Medulla oblongata (tissue), 1 donor: ENCODE results near the gene FKBP6.
"Not testable (repeated sequence)": the region's sequence is repeated elsewhere in the genome, so short reads cannot be mapped to it uniquely, and the experiment has no call there.

Experiments
- DNase-seq: peaks from one replicate; pipeline ENCODE4 v3.0.0-alpha.2; 2015; ENCODE audit errors: extremely low spot score

FKBP6 gene

DNA sequence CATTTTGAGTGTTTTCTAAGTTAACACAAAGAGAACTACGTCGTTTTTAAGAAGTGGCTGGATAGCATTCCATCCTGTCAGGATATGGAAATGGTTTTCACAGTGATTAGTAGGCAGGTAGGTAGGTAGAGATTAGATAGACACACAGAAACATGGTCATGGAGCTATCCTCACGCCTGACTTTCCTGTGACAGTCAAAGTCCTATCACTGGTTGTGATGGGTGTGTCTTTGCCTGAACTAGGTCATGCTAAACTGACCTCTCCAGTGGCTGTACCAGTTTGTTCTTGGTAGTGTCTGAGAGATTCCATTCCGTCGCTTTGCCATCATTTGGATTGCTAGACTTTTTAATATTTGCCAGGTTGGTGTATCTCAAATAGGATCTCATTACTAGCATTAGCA, 28.2 kb downstream of the FKBP6 start:
- DNase-seq: no peak

DNA sequence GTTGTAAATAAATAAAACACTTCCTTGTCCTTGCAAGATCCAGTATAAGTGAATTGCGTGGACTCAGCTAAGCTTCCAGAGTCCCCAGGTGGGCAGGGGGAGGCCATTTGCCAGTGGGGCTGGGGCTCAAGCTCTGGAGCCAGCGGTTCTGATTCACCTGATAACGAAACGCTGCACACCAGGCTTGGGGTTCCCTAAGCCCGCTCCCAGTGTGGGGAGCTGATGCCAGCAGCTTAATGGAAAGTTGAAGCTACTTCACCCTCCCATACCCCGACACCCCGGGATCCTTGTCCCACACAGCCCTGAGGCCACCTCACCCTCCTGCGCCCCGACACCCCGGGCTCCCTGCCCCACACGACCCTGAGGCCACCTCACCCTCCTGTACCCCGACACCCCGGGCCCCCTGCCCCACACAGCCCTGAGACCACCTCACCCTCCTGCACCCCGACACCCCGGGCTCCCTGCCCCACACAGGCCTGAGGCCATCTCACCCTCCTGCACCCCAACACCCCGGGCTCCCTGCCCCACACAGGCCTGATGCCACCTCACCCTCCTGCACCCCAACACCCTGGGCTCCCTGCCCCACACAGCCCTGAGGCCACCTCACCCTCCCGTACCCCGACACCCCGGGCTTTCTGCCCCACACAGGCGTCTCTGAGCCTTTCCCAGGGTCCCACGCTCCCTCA, 30.8 kb downstream of the FKBP6 start:
- DNase-seq: no peak

DNA sequence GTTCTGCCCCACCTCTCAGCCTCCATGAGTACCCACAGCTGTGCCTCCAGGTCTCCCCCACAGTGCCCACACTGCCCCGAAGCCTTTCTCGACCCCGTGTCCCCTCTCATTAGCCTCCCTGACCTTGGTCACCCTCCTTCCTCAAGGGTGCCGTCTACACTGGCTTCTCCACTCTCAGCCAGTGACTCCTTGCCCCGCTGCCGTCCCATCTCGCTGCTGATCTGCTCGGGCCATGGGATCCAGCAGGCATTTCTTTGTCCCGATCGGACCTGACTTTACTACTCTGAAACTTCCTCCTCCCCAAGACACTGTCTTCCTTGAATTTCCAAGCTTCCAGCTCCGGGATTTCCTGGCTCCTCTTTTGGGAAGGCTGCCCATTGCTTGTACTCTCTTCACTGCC, 31.3 kb downstream of the FKBP6 start:
- DNase-seq: no peak

- DNase-seq: no peak
These were observed 31.9 kb downstream of the FKBP6 start for GRCh38 chr7:73359746-73360375.

DNA sequence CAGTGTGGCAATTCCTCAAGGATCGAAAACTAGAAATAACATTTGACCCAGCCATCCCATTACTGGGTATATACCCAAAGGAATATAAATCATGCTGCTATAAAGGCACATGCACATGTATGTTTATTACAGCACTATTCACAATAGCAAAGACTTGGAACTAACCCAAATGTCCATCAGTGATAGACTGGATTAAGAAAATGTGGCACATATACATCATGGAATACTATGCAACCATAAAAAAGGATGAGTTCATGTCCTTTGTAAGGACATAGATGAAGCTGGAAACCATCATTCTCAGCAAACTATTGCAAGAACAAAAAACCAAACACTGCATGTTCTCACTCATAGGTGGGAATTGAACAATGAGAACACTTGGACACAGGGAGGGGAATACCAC, 32.6 kb downstream of the FKBP6 start:
- not testable (repeated sequence) for DNase-seq

DNA sequence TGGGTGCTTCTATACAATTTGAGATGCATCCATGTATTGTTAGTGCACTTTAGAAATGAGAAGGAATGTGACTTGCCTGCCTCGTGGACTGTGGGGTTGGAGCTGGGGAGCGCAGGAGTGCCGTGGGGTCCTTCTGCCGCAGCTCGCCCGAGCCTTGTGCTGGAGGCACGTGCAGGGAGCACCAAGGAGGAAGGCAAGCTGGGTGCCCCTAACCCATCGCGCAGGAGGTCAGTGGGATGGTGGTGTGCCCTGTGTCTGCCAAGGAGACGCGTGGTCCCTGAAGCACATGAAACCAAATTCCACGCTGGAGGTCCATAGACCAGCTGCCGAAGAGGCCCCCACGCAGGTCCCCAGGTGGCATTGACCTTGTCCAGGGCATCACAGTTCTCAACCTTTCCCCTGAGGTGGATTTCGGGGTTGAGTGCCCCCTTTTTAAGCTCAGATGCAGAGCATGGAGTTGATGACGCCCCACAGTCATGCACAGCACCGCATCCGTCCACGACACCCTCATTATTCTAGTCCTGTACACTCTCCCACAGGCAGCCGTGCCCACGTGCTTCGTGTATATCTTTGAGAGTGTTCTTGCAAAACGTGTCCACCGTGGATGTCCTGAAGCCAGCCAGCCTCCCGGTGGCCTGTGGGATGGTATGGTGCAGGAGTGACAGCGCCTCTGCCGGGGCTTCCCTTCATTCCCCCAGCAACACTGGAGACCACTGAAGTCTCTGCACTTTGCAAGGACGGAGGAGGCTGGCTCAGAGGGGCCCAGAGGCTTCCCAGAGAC, 35.5 kb downstream of the FKBP6 start:
- DNase-seq: no peak

GRCh38 chr7:73364006-73364728, 36.2 kb downstream of the FKBP6 start:
- no peak for DNase-seq

DNA sequence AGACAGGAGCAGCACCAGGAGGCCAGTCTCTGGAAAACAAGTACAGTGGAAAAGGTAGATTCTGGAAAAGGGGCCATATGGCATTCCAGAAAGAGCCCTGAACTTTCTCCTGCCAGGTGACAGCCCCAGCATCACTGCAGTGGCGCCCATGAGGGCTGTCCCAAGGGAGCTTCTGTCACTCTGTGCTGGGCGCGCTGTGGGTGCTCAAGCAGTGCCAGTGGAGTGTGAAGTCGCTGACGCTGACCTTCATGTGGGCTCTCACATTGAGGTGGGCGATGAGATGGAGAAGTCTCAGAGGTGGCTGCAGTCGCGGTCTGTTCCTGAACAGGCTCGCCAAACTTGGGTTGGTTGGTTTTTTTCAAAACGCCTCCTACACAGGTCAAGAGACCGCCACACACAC, 38.2 kb downstream of the FKBP6 start:
- no peak for DNase-seq

DNA sequence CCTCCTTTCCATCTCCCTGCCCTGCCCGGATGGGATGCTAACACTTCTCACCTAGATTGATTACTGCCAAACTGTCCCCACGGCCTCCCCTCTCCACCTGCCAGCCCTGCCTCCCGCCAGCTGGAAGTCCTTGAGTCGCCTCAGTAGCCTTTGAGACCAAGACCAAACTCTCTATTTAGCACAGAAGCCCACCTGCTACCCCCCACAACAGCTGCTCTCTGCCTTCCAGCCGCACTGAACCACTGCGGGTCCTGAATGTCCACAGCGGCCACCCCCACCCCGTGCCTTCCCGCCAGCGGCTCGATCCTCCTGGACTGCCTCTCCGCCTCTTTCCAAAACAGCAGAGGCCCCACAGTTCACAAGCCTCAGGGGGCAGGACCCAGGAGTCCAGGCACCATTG, 39.0 kb downstream of the FKBP6 start:
- no peak for DNase-seq

GRCh38 chr7:73369009-73369408, 41.0 kb downstream of the FKBP6 start:
- DNase-seq: no peak

- DNase-seq: no peak
These were observed 41.7 kb downstream of the FKBP6 start for GRCh38 chr7:73369622-73370021.

DNA sequence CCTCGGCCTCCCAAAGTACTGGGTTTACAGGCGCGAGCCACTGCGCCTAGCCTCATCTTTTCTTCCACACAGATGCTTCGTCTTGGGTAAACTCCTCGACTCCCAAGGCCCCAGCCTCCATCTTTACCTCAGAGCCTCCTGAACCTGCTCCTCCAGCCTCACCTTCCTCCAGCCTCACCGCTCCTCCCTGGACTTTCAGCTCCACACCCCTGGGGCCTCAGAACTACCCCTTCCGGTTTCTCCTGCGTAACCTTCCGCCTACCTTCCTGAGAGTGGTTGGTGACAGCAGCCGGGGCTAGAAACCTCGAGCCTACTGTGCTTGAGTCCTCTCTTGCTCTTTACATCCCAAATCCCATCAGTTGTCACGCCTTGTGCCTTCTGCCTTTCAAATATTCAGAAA, 45.8 kb downstream of the FKBP6 start:
- DNase-seq: no peak

- not testable (repeated sequence) for DNase-seq
These were observed 48.3 kb downstream of the FKBP6 start for GRCh38 chr7:73376262-73376661.

DNA sequence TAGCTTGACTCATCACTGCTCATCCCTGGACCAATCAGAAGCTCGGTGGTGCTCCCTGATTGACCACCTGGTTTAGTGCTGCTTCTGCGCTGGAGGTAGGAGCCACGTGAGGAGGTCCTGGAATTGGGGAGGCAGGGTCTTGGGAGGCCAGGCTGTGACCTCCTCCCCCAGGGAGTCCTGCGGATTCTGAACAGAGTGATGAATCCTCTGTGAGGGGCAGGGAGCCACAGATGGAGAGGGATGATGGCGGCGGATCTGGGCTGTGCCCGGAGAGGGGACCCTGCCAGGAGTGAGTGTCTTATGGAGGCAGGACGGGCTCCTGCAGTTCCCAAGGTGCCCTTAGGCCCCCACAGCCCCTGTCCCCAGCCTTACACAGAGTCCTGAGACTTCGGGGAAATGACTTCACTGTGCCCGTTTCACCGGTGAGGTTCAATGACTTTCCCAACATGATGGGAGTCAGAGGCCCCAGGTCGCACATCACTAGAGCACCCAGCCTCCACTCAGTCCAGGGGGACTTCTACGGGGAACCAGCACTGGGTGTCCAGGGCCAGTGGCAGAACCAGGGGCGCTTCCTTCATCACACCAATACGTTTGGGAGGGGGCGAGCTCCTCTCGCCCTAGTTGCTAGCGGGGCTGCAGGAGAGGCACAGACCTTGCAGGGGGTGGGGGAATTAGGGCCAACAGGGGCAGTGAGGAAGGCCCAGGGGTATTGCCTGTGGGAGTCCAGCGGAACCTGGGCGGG, 48.9 kb downstream of the FKBP6 start:
- no peak for DNase-seq

DNA sequence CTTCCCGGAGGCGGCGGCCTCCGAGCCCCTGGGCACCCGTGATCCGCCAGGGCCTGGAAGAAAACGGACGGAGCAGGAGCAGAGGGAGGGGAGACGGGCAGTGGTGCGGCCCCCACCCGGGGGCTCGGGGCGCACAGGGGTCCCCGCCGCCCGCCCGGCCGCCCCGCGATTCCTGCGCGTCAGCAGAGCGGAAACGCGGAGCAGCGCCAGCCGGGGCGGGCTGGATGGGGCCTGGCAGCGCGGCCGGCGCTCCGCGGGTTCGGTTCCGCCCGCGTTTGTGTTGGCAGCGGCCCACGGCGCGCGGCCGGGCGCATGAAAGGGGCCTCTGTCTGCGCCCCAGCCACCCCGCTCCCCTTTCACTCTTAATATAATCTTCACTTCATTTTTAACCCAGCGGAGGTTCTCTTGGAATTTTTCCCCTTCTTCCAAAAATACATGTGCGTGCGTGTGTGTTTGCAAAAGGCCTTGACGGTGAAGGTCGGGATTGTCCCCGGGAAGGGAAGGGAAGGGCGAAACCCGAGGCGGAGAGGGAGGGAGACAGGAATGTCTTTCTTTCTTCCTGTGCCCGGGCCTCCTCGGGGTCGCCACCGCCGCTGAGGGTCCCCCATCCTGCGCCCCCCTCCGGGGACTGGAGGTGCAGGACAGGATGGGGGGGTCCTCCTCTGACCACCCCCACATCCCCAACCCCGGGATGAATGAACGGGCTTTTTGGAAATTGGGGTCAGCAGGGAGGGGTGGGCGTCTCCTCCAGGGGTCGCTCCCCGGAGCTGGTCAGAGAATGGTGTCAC, 49.6 kb downstream of the FKBP6 start:
- DNase-seq: not testable (repeated sequence)

- no peak for DNase-seq
These were observed 55.1 kb downstream of the FKBP6 start for GRCh38 chr7:73382934-73383503.

GRCh38 chr7:73387221-73387828, 59.4 kb downstream of the FKBP6 start:
- no peak for DNase-seq

DNA sequence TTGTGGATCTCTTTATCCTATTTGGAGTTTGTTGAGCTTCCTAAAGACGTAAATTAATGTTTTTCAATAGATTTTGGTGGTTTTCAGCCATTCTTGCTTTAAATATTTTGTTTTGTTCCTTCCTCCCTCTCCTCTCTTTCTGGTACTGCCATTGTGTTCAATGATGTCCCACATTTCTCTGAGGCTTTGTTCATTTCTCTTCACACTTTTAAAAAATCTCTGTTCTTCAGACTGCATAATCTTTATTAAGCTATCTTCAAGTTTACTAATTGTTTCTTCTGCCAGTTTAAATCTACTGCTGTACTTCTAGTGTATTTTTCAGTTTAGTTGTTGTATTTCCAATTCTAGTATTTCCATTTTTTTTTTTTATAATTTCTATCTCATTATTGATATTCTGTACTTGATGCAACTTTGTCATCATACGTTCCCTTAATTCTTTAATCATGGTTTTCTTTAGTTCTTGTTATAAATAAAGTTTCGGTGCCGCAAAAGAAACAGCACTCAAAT, 60.0 kb downstream of the FKBP6 start:
- no peak for DNase-seq

DNA sequence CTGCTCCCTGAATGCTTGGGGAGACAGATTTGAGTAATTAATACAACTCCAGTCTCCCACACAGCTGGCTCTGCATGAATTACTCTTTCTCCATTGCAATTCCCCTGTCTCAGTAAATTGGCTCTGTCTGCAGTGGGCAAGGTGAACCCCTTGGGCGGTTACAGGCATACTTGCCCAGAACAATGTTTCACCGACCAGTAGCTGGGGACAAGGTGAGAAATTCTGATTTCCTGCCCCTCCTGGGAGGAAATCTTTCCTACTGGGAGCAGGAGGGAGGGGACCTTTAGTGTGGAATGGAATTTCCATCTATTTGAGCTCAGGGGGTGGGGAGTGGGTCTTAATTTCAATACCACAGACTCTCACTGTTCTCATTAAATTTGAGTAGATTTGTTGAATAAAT, 63.4 kb downstream of the FKBP6 start:
- DNase-seq: no peak

DNA sequence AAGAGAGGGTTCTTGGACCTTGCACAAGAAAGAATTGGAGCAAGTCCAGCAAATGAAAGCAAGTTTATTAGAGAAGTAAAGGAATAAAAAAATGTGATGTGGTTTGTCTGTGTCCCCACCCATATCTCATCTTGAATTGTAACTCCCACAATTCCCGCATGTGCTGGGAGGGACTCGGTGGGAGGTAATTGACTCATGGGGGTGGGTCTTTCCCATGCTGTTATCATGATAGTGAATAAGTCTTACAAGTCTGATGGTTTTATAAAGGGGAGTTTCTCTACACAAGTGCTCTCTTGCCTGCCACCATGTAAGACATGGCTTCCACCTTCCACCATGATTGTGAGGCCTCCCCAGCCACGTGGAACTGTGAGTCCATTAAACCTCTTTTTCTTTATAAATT, 66.5 kb downstream of the FKBP6 start:
- no peak for DNase-seq
